K562 (cell line): Measurements from ENCODE around the gene PTPRG.

Experiments used
- CTCF ChIP-seq, 3 experiments: IDR thresholded peaks in 2 of 3; conservative IDR thresholded peaks in 1 of 3; 2 replicates each; pipeline ENCODE4 v1.5.1; 2011 to 2012; ENCODE audit warnings: low read length in 3 of 3, mild to moderate bottlenecking in 3 of 3, control low read depth in 2 of 3, improper control_type of control experiment in 1 of 3, inconsistent platforms in 1 of 3, low read depth in 1 of 3, mixed read lengths in 1 of 3, moderate library complexity in 1 of 3; ENCODE audit not compliant: insufficient read depth in 2 of 3
- ETV5 ChIP-seq: sonication (generic); formaldehyde crosslinking; IDR thresholded peaks from 2 replicates; pipeline ENCODE4 v1.4.0; 2020; ENCODE audit warnings: low read depth, mild to moderate bottlenecking, missing genetic modification reagents
- KLF10 ChIP-seq: fragments of 250-450 bp; sonication (Bioruptor Pico); IDR thresholded peaks from 2 replicates; pipeline ENCODE4 v1.6.1; 2021; ENCODE audit warnings: matching md5 sums
- MXI1 ChIP-seq: IDR thresholded peaks from 2 replicates; pipeline ENCODE4 v1.6.1; 2011; ENCODE audit warnings: low read depth, mild to moderate bottlenecking, improper control_type of control experiment, low read length
- NCOA2 ChIP-seq, 2 experiments: fragments of 450-650 bp; IDR thresholded peaks; 2 replicates each; pipeline ENCODE4 v1.6.1; 2018; ENCODE audit warnings: mild to moderate bottlenecking in 2 of 2, moderate library complexity in 1 of 2; ENCODE audit not compliant: partially characterized antibody in 2 of 2
- PML ChIP-seq: IDR thresholded peaks from 2 replicates; pipeline ENCODE4 v1.6.1; 2012; ENCODE audit warnings: low read length, inconsistent platforms
- POLR2A ChIP-seq: fragments of 450-650 bp; conservative IDR thresholded peaks from 2 replicates; pipeline ENCODE4 v1.6.1; 2016
- RAD21 ChIP-seq, 2 experiments: fragments of 250-450 bp in 1 of 2; fragments of 450-650 bp in 1 of 2; sonication (Bioruptor Pico) in 1 of 2; formaldehyde crosslinking in 1 of 2; IDR thresholded peaks in 1 of 2; conservative IDR thresholded peaks in 1 of 2; 2 replicates each; pipeline versions ENCODE4 v1.4.0 to v1.8.0; 2020 to 2022; ENCODE audit warnings: mild to moderate bottlenecking in 2 of 2, moderate library complexity in 1 of 2
- REST ChIP-seq, 2 experiments: fragments of 450-650 bp; formaldehyde crosslinking in 1 of 2; IDR thresholded peaks; 2 replicates each; pipeline versions ENCODE4 v1.4.0 to v1.6.1; 2014 to 2020; ENCODE audit warnings: mild to moderate bottlenecking in 2 of 2, borderline replicate concordance in 1 of 2, low read depth in 1 of 2
- SP2 ChIP-seq: IDR thresholded peaks from 2 replicates; pipeline ENCODE4 v1.6.1; 2011; ENCODE audit warnings: mild to moderate bottlenecking, low read depth, low read length, moderate library complexity; ENCODE audit not compliant: poor library complexity, severe bottlenecking; ENCODE audit errors: extremely low read depth
- ZBTB49 ChIP-seq: sonication (generic); formaldehyde crosslinking; IDR thresholded peaks from 2 replicates; pipeline ENCODE4 v1.8.0; 2022; ENCODE audit warnings: missing genetic modification reagents, mild to moderate bottlenecking, borderline replicate concordance
- ZNF124 ChIP-seq: sonication (generic); formaldehyde crosslinking; IDR thresholded peaks from 2 replicates; pipeline ENCODE4 v1.8.1; 2022; ENCODE audit warnings: missing genetic modification reagents
- ZSCAN29 ChIP-seq: fragments of 450-650 bp; IDR thresholded peaks from 2 replicates; pipeline ENCODE4 v1.6.1; 2017

GRCh38 chr3:61933798-61934504 lies 372.6 kb downstream of the PTPRG start:
- TF ChIP-seq ETV5 (CRISPR knock-in tag) (no peak), ZNF124 (no peak), ZSCAN29 (no peak), RAD21 (CRISPR knock-in tag; conservative IDR thresholded peaks at IDR 0.05 in 1 of 2, IDR thresholded peaks at IDR 0.05 in 1 of 2) (no peak), ZBTB49 (CRISPR knock-in tag) (no peak), KLF10 (CRISPR knock-in tag) (no peak), POLR2A (no peak), CTCF (IDR thresholded peaks at IDR 0.05 in 2 of 3, conservative IDR thresholded peaks at IDR 0.05 in 1 of 3; ENCODE audit: insufficient read depth in 2 of 3, low read depth in 1 of 3, low read length in 3 of 3) (no peak), SP2 (no peak), MXI1 (no peak), REST (IDR thresholded peaks at IDR 0.05; ENCODE audit: borderline replicate concordance) (no peak), REST (CRISPR knock-in tag; IDR thresholded peaks at IDR 0.05; ENCODE audit: low read depth) (no peak), NCOA2 (IDR thresholded peaks at IDR 0.05; ENCODE audit: partially characterized antibody in 2 of 2) (no peak), PML (no peak)
